IPS DF 4.7 (cell line): ENCODE results near the gene LATS1.
"Not testable (repeated sequence)": the region's sequence is repeated elsewhere in the genome, so short reads cannot be mapped to it uniquely, and the experiment has no call there.

Source experiments
- DNase-seq: peaks from one replicate; pipeline ENCODE4 v3.0.0-alpha.2; 2013; ENCODE audit warnings: low spot score; ENCODE audit errors: extremely low read depth

LATS1 gene

GRCh38 chr6:149728499-149729234, 10.8 kb upstream of the LATS1 start:
- no peak for DNase-seq

DNA sequence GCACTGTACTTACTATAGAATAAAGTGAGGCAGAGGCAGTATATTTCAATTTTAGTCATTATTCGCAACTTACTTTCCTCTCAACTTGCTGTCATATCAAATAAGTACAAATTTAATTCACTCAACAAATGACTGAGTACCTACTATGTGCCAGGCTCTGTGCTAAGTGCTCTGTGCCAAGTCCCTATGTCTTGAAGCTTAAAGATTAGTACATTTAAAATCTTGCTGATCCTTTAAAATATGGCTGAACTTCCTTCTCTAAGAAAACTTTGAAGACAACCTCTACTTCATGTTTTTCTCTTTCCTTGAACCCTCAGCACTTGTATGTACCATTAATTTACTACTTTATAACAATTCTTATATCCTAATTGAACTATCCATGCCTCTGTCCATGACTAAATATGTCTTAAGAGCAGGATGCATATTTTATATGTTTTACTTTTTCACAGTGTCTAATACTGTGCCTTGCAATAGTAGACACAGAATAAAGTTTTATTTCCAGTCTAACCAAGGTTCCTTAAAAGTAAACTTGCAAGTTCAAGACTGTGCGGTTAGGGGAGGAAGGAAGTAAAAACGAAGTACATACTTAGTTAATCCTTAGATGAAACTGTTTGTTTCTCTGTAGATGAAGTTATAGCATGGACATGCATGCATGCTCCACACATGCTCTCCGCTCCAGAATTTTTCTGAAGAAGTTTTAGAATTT, 10.0 kb upstream of the LATS1 start:
- no peak for DNase-seq

DNA sequence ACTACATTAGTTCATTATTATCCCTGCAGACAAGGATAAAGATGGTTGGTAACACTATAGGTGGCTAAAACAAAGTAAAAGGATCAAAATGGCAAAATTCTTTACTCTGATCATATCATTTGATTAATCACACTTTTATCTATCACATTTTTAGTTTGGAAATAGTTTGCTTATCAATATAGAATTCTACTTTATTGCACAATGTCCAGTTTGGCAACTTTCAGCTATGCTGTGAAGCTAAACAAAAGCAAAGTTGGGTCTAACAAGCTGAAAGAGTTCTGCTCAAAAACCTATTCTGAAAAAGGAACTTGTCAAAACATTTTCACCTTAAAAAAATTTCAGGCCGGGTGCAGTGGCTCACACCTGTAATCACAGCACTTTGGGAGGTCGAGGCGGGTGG, 7.9 kb upstream of the LATS1 start:
- DNase-seq, result no peak

DNA sequence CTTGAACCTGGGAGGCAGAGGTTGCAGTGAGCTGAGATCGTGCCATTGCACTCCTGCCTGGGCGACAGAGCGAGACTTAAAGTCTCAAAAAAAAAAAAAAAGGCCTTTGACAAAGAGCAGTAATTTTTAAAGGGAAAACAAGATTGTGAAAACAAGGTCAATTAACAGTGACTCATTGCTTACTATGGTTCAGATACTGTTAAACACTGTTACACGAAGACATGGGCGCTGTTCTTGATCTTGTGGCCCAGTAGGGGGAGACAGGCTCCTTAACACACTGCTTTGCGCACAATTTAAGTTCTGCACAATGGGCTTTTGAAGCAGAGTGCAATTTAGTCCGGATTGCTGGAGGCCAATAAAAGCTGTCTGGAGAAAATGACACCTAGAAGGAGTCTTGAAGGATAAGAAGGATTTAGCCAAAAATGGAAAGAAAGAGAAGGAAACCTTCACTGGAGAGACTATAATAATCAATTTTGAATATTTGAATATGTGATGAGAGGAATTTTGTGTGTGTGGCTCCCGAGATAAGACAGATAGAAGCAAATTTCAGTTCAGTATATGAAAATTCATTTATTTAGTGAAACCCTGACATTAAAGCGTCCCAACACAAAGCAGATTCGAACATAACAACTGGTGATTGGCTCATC, 6.0 kb upstream of the LATS1 start:
- DNase-seq, result no peak

DNA sequence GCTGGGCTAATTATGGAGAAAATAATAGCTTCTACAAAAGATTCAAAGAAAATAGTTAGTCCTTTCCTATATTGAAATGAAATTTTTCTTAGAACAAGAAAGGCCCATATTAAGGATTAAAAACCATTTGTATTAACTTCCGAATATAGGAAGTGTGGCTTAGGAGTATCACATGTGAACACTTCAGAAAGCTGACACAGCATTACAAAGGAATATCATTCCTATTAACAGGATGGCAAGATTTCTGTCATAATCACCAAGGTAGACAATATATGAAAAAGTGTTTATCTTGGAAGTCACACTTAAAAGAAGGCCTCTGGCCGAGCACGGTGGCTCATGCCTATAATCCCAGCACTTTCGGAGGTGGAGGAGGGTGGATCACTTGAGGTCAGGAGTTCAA, 5.4 kb upstream of the LATS1 start:
- no peak for DNase-seq

DNA sequence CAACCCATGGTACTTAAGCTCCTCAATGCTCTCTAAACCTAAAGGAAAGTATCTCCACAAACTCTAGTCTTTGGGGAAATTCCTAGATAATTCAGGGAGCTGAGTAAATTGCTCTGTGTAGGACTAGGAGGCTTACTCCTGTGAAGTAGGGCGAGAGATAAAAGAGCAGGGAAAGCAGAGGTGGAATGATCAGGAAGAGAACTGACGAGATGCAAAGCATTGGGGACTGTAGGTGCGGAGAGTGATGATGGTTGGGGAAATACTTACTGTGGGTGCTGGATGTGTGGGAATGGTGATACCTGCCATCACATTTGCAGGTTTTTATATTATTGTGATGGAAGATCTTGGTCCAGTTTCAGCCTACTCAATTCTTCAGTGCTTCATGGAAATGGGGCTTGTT, 1.6 kb upstream of the LATS1 start:
- no peak for DNase-seq

- DNase-seq, result no peak
These were observed 680 bp downstream of the LATS1 start for GRCh38 chr6:149717255-149717587.

DNA sequence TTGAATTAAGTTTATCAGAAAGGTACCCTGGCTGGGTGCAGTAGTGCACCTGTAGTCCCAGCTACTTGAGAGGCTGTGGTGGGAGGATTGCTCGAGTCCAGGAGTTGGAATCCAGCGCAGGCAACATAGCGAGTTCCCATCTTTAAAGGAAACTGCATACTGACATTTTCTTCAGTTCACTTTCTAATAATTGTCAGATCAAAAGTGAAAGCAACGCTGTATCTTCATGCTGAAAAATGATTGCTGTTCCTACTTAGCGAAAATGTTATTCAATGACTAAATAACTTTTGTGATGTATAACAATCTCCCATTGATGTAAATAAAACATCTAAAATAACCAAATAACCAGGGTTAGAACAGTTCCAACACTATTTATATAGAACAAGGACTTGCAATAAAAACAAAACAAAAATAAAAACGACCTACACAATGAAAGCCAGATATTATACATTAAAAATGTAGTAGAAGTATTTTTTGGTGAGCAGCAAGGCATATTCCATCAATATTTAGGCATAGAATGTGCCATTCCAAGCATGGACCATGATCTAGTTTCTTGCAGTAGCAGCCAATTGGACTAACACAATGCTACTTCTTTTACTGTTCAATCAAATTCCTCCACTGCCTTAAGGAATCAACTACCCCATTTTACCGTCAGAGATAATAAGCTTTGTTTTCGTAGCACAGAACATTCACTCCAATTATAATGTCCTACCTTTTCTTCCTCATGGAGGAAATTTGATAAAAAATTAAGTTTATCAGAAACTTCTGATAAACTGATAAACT, 1.5 kb downstream of the LATS1 start:
- DNase-seq, result no peak

- no peak for DNase-seq
These were observed 3.5 kb downstream of the LATS1 start for GRCh38 chr6:149714442-149714841.

GRCh38 chr6:149711711-149712110, 6.2 kb downstream of the LATS1 start:
- no peak for DNase-seq

DNA sequence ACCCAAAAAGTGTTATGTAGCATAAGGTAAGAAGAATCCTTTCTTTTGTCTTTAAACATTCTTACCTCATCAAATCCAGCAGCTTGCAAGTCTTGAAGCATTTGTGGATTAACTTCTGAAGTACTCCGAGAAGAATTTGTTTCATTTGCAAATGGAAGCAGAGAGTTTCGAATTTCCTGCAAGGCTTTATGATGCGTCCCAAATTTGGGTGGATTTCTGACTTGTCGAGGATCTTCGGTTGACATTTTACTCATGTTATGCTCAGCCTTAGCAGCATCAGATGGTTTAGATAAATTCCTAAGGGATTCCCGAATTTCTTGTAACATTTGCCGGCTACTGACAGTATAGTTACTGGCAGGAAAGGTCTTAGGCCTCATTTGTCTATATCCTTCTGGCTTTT, 16.2 kb downstream of the LATS1 start:
- DNase-seq, result no peak

- DNase-seq, result no peak
These were observed 18.8 kb downstream of the LATS1 start for GRCh38 chr6:149699150-149699549.

- DNase-seq, result no peak
These were observed 19.7 kb downstream of the LATS1 start for GRCh38 chr6:149698175-149698574.

DNA sequence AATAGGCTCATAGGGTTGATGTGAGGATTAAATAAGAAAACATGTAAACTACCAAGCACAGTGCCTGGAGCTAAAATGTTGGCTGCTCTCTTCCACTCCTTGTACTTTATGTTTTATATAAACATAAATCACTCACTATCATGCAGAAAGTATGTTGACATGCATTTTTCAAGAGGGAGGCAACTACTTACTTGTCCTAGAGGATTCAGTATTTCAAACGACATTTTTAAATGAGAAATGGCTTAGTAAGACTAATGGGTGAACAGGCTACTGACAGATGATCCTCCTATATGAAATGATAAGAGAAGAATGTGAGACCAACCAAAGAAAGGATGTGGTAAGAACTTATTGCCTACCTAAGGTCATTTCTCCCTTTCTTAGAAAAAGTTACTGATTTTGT, 21.0 kb downstream of the LATS1 start:
- DNase-seq, result no peak

GRCh38 chr6:149694921-149695320, 23.0 kb downstream of the LATS1 start:
- no peak for DNase-seq

GRCh38 chr6:149691201-149691600, 26.7 kb downstream of the LATS1 start:
- no peak for DNase-seq

DNA sequence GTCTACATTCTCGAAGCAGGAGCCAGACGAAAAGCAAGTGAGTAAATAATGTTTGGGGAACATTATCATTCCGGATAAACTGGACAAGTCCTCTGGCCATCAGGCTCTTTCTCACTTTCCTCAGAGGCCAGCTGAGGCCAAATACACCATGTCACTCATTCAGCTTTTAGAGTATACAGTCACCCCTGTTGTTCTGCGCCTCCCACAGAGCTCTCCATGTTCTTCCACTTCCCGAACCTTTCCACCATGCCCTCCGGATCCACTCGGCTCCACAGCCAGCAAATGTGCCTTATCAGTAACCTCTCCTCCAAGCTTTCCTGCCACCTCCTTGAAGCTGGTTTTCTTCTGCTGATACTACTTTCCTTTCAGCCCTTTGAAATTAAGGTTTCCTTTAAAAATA, 31.7 kb downstream of the LATS1 start:
- no peak for DNase-seq

DNA sequence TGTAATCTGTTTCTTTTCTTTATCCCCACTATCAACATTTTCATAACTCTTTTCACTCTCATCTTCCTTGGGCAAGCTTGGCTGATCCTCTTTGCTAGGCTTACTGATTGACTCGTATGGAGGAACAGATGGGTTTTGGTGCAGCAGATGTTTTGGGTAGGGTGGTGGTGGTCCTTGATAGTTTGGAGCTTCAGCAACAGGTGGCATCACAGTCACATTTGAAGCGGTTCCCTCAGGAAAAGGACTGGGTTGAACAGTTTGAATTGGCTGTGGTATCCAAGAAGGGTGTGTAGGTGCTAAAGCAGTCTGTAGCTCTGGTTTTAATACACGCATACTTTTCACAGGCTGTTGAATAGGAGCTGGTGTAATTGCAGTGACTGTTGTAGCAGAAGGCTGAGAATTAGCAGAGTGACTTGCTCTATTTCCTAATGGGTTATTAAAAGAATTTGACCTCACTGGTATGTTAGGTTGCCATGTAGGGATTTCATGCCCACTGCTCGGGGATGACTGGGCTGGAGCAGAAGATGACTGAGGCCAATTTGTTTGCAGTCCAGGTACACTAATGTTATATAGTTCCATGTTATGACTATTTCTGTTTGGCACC, 34.5 kb downstream of the LATS1 start:
- no peak for DNase-seq

DNA sequence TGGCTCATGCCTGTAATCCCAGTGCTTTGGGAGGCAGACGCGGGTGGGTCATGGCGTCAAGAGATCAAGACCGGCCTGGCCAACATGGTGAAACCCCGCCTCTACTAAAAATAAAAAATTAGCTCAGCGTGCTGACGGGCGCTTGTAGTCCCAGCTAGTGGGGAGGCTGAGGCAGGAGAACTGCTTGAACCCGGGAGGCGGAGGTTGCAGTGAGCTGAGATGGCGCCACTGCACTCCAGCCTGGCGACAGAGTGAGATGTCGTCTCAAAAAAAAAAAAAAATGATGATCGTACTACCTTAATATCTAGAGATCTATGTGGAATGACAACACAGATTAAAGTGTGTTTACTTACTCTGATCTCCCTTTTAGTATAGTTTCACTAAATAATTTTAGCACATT, 36.1 kb downstream of the LATS1 start:
- DNase-seq, result not testable (repeated sequence)

- no peak for DNase-seq
These were observed 36.7 kb downstream of the LATS1 start for GRCh38 chr6:149681209-149681608.

DNA sequence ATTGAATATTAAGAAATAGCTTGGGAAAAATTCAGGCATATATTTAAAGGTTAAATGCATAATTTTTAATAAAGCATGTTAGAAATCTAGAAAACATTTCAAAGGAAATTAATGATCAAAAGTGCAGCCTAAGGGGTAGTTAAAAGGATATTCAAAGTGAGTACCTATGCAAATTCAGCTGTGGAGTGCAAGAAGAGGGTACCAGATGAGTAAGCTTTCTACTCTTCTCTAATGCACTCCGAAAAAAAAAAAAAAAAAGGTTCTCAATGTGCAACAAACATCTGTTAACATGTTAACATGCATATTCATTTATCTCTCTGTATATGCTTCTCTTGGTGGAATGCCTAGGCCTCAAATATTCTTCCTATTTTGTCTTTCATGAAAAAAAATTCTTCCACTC, 37.4 kb downstream of the LATS1 start:
- no peak for DNase-seq

DNA sequence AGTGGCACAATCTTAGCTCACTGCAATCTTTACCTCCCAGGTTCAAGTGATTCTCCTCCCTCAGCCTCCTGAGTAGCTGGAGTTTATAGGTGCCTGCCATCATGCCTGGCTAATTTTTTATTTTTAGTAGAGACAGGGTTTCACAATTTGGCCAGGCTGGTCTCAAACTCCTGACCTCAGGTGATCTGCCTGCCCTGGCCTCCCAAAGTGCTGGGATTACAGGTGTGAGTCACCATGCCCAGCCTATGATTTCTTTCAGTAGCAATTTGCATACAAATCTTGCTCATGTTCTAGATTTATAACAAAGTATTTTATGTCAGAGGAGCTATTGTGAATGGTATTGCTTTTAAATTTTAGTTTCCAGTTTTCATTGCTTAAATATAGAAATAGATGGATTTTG, 45.6 kb downstream of the LATS1 start:
- not testable (repeated sequence) for DNase-seq
